CD4-positive, alpha-beta T cell treated with Interleukin-2 at 100 ng/mL for 4 hours (primary cell): ENCODE results near the gene PARL.
A peak's percentile ranks its signal among the peaks of the same experiment; 100 is the strongest.

Experiments used
- DNase-seq: peaks from one replicate; pipeline ENCODE4 v3.0.0-alpha.2; 2020; ENCODE audit warnings: low spot score

PARL gene

DNA sequence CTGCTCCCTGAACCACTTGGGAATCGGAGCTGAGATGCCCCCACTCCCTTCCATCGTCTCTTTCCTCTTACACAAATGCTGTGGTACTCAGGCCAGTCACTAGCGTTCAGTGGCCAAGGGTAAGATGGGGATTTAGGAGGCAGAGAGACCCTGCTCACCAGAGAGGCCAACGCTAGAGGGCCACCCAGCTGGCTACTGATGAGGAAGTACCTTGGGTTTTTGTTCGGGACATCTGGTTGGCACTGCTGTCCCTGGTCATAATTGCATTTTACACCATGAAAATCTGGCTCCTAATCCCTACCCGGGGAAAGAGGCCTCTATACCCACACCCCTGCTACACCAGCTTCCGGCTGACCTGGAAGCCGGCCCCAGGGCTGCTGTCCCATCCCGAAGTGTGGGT is 67.0 kb downstream of the PARL start:
- no peak for DNase-seq

DNA sequence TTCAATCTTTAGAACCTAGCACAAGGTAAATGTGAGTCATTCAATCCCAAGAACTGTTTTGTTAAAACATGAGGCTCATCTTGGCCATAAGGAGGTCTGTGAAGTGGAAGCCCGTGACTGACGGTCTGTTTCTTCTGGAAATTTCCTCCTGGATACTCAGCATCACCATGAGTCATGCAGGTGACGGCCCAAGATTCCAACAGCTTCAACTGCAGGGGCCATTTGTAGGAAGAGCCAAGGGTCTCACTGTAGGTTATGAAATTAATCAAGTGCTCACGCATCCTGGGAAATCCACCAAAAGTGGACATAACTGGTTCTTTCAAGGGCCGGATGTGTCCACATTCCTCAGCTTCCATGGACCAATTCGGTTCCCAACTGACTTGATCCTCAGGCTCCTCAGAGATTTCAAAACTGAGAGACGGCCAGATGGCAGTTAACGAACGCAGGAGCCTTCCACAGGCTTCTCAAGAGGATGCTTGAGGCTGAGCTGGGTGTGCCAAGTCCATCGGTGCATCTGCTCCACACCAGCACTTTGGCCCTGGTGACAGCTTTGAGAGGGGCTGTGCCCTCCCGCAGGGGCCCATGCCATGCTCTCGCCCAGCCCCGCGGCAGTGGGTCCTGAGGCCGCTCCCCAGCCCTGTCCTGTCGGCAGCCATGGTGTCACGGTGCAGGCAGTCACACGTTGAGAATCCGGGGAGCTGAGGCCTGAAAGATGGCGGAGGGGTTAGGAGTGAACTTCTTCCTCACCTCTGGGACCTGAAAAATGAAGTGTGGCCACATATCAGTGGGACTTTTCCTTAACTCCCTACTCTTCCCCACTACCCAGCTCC is 67.8 kb downstream of the PARL start:
- no peak for DNase-seq

DNA sequence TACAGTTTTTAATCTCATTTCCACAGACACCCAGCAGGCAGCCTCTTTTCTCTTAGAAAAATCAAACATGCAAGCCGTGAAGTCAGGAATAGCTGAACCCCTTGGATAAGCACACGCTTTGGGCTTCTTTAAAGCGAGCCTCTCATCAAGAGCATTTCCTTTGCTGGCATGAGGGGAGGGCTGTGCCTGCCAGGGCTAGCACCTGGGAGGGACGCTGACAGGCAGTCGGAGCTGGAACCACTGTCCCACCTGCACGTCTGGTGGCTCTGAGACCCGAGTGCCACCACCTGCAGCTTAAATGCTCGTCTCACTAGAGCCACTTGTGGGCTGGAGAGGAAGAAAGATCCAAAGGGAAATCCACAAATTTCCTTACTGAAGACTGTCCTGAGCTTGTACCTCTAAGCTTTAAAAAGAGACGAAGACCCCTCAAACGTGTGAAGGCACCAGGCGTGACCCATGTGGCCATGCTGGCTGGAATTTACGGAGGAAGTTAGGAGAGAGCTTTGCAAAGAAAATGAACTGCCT is 68.7 kb downstream of the PARL start:
- no peak for DNase-seq

DNA sequence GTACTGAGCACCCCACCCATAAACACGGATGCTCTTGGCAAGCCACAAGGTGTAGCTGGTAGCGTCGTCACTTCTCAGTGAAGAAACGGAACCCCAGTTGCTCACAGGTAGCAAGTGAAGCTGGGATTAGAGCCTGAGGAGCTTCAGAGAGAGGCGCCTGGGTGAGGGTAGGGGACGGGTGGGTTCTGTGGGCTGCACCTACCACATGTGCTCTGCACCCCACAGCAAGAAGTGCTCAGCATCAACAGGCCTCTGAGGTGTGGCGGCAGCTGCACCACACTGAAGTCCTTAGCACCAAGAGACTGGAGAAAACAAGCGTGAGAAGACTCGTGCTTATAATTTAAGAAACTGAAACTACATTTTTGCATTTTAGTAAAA is 69.1 kb downstream of the PARL start:
- peak; percentile 10 for DNase-seq

DNA sequence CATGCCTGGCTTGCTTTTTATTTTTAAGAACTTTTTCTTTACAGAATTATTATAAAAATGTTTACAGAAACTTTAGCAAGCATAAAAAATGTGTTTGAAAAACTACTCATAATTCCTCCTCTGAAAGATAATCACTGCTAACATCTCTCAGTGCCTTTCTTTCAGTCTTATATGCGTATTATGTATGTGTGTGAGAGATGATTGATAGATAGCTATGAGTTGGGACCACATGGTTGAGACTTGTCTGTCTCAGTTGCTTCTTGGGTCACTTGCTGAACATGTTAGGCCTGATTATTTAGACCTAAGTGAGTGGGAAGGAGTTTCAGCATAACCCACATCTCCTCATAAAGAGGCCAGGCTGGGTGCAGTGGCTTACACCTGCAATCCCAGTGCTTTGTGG is 70.4 kb downstream of the PARL start:
- no peak for DNase-seq

DNA sequence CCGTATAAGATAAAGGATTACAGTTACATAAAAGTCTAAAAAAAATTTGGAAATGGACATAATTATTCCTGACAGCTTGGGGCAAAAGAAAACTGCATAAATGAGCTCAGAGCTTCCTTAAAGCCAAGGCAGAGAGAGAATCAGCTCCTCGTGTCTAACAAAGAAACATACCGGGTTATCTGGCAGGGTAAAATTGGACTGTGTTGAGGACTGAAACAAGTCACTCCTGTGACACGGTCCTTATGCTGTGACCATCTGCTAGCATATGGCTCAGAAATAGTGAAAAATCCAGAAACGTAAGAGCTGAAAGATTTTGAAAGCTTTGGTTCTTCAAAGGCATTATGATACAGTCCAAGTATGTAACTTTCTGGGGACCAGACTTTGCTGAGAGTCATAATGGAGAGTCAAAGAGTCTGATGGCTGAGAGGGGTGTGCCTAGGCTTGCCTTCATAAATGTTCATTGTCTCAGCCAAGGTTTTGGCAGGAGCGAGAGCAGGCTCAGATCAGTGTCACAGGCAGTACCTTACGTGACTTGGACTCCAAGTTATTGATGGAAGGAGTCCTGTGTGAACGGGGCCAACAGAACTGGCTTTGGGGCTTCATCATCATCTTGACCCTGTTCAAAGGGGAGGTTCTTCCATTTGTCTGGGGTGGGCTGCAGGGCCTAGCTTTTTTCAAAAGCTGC is 71.8 kb downstream of the PARL start:
- DNase-seq = no peak

DNA sequence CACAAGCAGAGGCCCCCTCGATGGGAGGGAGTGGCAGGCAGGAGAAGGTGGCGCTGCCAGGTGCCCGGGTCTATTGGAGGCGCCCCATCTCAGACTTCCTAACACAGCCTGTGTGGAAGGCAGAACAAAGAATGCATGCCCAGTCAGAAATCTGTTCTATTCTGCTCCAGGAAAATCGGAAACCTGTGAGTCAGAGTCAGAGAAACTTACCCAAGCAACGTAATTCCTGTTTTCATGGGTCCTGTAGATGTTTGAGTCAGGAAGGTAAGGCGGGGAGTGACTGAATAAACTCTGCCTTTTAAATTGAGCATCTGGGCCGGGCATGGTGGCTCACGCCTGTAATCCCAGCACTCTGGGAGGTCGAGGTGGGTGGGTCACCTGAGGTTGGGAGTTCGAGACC is 73.0 kb downstream of the PARL start:
- no peak for DNase-seq

DNA sequence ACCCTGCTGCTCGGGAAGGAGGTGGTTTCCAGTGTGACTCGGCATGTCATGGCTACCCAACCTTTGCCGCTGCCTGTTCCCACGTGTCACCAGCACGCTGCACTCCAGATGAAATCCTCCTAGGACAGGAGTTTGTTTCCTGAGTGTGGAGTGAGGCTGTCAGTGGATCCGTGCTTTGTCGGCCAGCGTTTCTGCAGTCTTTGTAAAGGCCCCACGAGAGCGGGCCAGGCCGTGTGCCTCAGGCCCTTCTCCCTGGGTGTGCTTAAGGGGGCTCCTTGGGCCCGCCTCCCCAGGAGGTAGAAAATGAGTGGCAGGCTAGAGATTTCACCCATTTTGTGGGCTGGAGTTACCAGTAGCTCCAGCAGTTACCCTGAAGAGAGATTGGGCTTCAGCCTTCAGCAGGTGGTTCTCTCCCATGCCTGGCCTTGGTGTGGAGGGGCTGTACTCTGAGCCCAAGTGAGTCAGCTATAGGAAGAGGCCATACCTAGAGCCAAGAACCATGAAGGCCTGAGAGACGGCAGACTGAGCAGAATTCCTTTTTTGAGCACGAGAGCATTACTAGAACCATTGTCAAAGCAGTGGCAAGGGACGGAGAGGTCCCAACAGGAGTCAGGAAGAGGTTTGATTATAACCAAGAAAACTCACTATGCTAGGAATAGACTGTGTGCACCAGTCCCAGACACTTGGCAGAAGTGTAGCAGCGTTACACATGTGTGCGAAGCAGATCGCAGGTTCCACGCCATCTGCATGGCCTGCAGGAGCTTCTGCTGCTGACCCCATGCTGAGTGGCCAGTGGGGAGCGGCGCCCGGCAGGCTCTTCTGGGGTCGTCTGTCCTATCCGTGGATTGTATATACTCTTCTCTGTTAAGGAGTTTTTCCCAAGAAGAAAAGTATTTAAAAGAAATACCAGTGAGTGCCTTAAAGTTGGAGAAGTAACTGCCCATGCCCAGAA is 73.8 kb downstream of the PARL start:
- DNase-seq = no peak

DNA sequence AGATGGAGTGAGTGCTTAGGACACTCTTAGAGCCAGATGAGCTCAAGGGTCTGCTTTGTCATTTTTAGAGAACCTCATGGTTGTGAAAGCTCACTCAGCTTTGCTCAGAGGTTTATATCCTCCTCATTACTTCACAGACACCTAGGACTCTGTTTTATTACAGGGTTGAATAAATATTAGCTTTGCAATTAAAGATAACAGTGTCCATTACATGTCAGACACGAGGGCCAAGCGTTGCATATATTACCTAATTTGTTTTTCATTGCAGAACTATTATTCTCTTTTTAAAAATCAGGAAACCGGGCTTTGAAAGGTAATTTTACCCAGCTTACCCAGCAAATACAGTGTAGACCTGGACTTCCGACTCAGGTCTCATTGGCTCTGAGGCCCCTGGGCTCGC is 75.4 kb downstream of the PARL start:
- DNase-seq = no peak

DNA sequence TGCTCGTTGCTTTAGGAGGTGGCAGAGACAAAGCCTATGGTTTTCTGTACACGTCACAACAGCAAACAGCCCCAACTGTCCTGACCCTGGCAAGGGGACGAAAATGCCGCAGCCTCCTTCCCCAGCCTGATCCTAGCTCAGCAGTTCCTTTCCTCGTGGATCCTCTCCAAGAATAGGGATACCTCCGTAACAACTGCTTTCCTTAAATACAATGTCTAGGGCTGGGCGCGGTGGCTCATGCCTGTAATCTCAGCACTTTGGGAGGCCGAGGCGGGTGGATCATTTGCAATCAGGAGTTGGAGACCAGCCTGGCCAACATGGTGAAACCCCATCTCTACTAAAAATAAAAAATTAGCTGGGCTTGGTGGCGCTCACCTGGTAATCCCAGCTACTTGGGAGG is 76.3 kb downstream of the PARL start:
- DNase-seq = no peak

DNA sequence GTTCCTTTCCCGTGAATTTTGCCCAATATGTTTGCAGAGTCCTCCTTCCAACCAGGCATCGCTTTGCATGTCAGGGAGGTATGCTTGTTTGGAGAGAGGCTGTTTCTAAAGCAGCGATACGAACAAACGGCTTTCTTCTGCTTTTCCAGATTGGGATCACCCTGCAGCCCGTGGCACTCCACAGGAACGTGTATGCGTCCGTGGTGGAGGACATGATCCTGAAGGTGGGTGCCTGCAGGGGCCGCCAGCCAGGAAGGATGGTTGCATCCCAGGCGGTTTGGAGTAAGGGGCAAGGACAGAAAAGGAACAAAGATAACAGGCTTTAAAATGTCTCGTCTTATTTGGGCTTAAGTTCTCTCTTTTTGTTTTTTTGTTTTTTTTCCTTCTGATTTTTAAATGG is 76.8 kb downstream of the PARL start:
- DNase-seq = no peak

DNA sequence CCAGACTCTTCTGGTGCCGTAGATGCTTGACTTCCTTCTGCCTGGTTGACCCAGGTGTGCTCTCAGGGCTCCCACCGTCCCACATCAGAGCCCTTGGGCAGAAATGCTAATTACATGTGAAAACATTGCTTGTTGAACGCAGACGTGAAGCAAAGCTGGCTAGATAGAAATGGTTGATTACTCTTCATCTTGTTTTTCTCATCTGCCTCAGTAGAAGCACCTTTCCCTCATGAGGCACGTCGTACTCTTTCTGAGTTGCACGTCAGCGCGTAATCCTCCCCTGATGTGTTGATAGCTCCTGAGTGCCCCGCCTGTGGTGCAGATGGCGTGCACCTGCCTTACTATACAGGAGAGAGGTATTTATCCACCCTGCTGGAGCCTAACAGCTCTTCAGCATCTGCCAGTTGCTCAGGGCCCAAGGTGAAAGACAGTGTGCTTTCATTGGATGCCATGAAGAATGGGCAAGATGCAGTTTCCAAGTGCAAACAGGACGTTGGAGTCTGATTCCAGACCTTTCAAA is 77.4 kb downstream of the PARL start:
- no peak for DNase-seq

DNA sequence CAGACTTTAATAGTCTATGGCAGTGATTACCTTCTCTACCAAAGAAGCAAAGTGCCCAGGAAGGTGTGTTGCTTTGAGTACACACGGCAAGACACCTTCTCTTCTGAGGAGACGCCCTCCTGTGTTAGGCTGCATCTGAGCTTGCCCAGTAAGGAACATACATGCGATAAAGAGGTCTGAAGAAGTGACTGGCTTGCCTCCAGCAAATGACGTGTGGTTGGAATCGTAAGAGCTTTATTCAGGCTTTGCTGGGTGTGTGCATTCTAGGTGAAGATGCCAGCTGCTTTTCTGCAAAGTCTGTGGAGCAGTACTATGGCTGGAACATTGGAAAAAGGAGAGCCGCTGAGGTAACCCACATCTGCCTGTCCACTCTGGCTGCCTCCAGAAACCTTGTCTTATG is 81.7 kb downstream of the PARL start:
- no peak for DNase-seq

DNA sequence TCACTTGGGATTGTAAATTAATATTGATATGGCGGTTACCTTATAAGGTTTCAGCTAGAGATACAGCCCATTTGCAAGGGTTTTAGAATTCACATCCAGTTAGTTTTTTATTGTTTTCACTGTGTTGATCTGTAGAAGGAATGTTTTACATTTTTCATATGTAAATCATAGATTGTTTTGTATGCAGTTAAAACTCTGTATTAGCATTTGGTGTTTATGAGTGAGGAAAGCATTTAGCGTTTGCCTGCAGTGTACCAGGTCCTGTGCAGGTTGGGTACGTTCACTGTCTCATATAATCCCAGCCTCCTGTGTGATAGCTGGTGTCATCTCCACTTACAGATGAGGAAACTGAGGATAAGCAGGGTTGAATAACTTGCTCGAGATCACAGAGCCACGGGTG is 83.1 kb downstream of the PARL start:
- no peak for DNase-seq

DNA sequence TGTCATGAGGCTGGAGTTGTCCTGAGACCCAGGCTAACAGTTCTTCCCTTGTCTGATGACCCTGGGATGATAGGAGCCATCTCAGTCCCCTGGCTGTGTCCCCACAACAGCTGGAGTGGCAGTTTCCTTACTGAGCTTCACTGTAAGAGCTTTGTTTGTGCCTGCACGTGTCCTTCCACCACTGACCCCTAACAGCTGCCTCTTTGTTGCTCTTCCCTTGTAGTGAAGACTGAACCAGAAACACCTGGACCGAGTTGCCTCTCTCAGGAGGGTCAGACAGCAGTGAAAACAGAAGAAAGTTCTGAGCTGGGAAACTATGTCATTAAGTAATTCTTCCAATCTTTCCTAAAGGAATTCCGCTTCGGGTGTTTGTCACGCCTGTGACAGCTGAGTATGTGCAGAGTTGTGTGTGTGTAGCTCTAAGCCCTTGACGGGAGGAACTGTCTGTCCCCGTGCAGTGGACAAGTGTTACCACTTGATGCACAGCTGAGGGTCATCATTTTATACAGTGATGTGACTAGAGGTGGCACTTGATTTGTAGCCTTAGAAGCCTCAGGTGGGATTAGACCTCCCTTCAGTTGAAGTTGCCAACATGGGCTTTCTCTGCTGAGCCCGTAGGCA is 84.3 kb downstream of the PARL start:
- no peak for DNase-seq

DNA sequence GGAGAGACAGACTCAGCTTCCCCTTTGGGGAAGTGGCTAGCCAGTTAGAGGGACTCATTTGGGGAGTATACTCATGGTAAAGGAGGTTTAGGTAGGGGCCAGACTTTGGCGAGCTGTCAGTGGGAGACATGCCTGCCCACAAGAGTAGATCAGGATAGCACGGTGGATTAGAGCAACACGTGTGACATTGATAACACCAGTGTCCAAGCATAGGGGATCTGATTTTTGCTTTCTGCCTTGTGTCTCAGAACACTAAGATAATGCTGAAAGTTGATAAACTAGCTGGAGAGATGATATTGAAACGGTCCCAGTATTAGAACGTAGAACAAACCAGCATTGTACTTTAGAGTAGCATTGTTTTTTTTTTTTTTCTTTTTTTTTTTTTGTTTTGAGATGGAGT is 85.2 kb downstream of the PARL start:
- DNase-seq = no peak

DNA sequence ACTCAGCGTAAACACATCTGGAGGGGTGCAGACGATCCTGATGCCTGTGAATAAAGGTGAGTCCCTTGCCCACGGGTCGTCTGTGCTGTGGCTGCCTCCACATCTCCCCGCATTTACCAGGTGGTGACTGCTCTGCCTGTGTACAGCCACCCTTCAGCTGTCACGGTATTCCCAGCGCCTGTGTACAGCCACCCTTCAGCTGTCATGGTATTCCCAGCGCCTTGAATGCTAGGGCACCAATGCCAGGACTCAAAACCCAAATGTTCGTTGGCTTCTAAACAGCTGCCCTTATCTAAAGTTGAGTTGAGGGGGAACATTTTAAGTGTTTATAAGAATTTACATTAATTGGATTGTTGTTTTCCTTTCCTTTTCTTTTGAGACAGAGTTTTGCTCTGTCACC is 86.7 kb downstream of the PARL start:
- DNase-seq = no peak

DNA sequence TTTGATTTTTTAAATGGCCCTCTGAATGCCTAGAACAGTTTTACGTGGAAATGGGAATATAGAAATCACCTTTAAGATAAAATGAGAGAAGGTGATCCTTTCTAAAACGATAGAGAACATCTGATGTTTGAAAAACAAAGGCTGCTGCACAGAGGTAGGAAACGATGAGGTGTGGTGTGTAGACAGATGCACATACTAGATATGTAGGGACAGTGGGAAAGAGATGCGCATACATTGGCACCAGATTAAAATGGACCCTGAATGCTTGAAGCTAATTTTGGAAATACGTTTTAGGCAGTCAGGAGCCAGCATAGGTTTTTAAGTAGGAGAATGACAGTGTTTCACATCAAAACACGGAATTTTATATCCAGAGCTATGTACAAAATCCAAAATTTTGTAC is 88.3 kb downstream of the PARL start:
- no peak for DNase-seq

DNA sequence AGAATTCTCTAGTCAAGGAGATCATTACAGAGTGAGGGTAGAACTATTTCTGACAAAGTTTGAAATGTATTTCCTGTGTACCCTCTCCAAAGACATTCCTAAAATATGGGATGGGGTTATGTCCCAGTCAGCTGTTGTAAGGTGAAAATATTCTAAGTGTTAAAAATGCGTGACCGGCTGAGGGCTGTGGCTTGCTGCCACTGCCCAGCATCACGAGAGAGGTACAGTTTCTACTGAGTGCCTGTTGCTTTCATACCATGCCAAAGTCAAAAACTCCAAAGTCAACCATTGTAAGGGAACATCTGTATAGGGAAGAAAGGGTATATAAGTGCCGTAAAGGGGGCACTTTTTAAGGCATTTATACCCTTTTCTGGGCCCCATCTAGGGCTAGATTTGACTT is 90.2 kb downstream of the PARL start:
- no peak for DNase-seq

DNA sequence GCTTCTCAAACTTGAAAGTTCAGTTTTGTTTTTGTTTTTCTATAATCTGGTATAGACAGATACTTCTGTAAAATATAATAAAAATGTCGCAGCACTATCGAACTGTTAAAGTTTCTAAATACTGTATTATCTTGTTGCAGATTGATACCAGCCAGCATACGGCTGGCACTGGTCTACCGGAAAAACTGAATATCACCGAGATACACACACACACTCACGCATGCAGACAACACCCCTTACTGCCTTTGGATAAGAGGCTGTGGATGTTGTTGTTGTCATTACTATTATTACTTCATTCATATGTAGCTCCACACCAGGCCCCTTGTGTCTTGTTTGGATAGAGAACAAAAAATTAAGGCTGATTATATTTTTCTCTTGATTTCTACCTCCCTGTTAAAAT is 91.7 kb downstream of the PARL start:
- DNase-seq = no peak

DNA sequence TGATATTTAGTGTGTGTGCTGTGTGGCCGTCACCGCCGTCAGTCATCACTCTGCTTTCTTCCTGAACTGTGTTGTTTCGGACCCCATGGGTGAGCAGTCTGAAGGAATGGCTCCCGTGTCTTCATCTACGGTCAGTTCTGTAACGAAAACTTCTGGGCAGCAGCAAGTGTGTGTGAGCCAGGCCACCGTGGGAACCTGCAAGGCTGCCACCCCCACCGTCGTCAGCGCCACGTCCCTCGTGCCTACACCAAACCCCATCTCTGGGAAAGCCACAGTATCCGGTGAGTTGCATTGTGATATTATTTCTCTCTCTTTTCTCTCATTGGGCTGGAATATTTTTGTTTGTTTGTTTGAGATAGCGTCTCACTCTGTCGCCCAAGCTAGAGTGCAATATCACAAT is 94.0 kb downstream of the PARL start:
- no peak for DNase-seq

DNA sequence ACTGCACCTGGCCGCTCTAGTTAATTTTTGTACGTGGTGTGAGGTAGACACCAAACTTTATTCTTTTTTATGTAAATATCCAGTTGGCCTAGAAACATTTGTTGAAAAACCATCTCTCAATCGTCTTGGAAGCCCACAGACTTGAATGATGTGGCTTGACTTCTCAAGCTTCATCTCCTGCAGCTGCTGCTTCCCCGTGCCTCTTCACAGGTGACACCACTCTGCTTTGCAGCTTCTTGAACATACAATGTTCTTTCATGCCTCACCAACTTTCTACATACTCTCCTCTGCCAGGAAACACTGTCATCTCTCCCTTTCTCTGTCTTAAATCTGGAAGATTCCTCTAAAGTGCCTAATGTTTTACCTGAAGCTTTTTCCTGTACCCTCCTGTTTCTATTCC is 94.9 kb downstream of the PARL start:
- DNase-seq = no peak
